A549 (cell line): Measurements from ENCODE around the gene DNAJC18. TPM values are rescaled to one million over a fixed set of nuclear protein-coding genes. Genes with fewer than 3 reads are reported as not detected.
A peak's percentile ranks its signal among the peaks of the same experiment; 100 is the strongest.

Experiments
- ATAC-seq, 2 experiments: fragments of 200-7000 bp in 1 of 2; fragments of >200 bp in 1 of 2; cut with Nextera tagmentation in 1 of 2; cut with Tn5 transposase in 1 of 2; 3 replicates each; pipeline versions ENCODE4 v1.8.0 to v1.9.1; 2018 to 2020; ENCODE audit warnings: mild to moderate bottlenecking in 1 of 2, moderate library complexity in 1 of 2
- CTCF ChIA-PET: fragments of 300-600 bp; sonication (Branson Sonifier 250); formaldehyde crosslinking; extraction: SDS; loops from one replicate; lab custom pipeline; 2021; ENCODE audit warnings: antibody characterized with exemption, inconsistent platforms; lab: Yijun Ruan, JAX
- POLR2A ChIA-PET: fragments of 350-600 bp; formaldehyde crosslinking; extraction: SDS; loops from one replicate; lab custom pipeline; 2021; ENCODE audit warnings: antibody characterized with exemption, inconsistent platforms; lab: Yijun Ruan, JAX
- DNase-seq, 2 experiments: peaks; one replicate each; pipeline versions ENCODE4 v3.0.0 to v3.0.0-alpha.2; 2011 to 2016; ENCODE audit warnings: low read depth in 1 of 2, low spot score in 1 of 2
- FAIRE-seq: peaks from 2 replicates; lab custom pipeline; 2011; peaks lifted over from hg19 to GRCh38; lab: Jason Lieb, UNC
- H3K27ac ChIP-seq, 2 experiments: fragments of >200 bp; sonication (Bioruptor Twin); formaldehyde crosslinking; 3 replicates each; pipeline ENCODE4 v1.5.1; 2016 to 2017
- H3K4me1 ChIP-seq: fragments of >200 bp; sonication (Bioruptor Twin); formaldehyde crosslinking; 3 replicates; pipeline ENCODE4 v1.6.1; 2016
- H3K4me2 ChIP-seq: fragments of >200 bp; sonication (Bioruptor Twin); formaldehyde crosslinking; 3 replicates; pipeline ENCODE4 v1.6.1; 2016
- H3K4me3 ChIP-seq: fragments of >200 bp; sonication (Bioruptor Twin); formaldehyde crosslinking; 3 replicates; pipeline ENCODE4 v1.5.1; 2016
- H3K9me3 ChIP-seq: fragments of >200 bp; sonication (Bioruptor Twin); formaldehyde crosslinking; 3 replicates; pipeline ENCODE4 v1.6.1; 2016
- BHLHE40 ChIP-seq: IDR thresholded peaks from 2 replicates; pipeline ENCODE4 v1.6.1; 2012; ENCODE audit warnings: low read depth, low read length, inconsistent platforms
- CEBPB ChIP-seq, 2 experiments: fragments of >200 bp in 1 of 2; sonication (Bioruptor Twin) in 1 of 2; formaldehyde crosslinking in 1 of 2; IDR thresholded peaks; 2 replicates each; pipeline ENCODE4 v1.6.1; 2012 to 2016
- CHD4 ChIP-seq: fragments of 200-600 bp; sonication (generic); IDR thresholded peaks from 2 replicates; pipeline ENCODE4 v1.6.1; 2016; ENCODE audit warnings: antibody characterized with exemption, mild to moderate bottlenecking, borderline replicate concordance
- EHMT2 ChIP-seq: fragments of 200-600 bp; sonication (generic); IDR thresholded peaks from 2 replicates; pipeline ENCODE4 v1.6.1; 2016; ENCODE audit warnings: antibody characterized with exemption, low read depth, mild to moderate bottlenecking, moderate library complexity
- ELK1 ChIP-seq: fragments of 150-350 bp; IDR thresholded peaks from 2 replicates; pipeline ENCODE4 v1.6.1; 2014; ENCODE audit warnings: low read depth, mild to moderate bottlenecking, low read length
- FOSL2 ChIP-seq, 2 experiments: fragments of 450-650 bp in 1 of 2; fragments of >200 bp in 1 of 2; sonication (Bioruptor Twin) in 1 of 2; formaldehyde crosslinking; IDR thresholded peaks; 2 replicates each; pipeline versions ENCODE4 v1.5.0 to v1.6.1; 2016 to 2020; ENCODE audit warnings: mild to moderate bottlenecking in 1 of 2, moderate library complexity in 1 of 2
- HDAC2 ChIP-seq: fragments of 200-600 bp; sonication (generic); IDR thresholded peaks from 2 replicates; pipeline ENCODE4 v1.6.1; 2016
- HES2 ChIP-seq: fragments of >200 bp; sonication (Bioruptor Twin); formaldehyde crosslinking; IDR thresholded peaks from 2 replicates; pipeline ENCODE4 v1.6.1; 2016
- HOXA7 ChIP-seq: fragments of 250-450 bp; sonication (Bioruptor Pico); IDR thresholded peaks from 2 replicates; pipeline ENCODE4 v1.5.0; 2020; ENCODE audit warnings: mild to moderate bottlenecking, moderate library complexity
- HOXB5 ChIP-seq: fragments of 250-450 bp; sonication (Bioruptor Pico); IDR thresholded peaks from 2 replicates; pipeline ENCODE4 v1.5.0; 2020; ENCODE audit warnings: mild to moderate bottlenecking, moderate library complexity
- NFE2L2 ChIP-seq: fragments of 150-350 bp; conservative IDR thresholded peaks from 2 replicates; pipeline ENCODE4 v1.6.1; 2014; ENCODE audit warnings: low read length
- NR3C1 ChIP-seq: fragments of >200 bp; sonication (Bioruptor Twin); formaldehyde crosslinking; IDR thresholded peaks from 3 replicates; pipeline ENCODE4 v1.6.1; 2017
- POLR2A ChIP-seq: IDR thresholded peaks from 2 replicates; pipeline ENCODE4 v1.6.1; 2012; ENCODE audit warnings: mild to moderate bottlenecking, low read length
- RAD21 ChIP-seq, 2 experiments: fragments of >200 bp in 1 of 2; sonication (Bioruptor Twin) in 1 of 2; formaldehyde crosslinking in 1 of 2; IDR thresholded peaks in 1 of 2; conservative IDR thresholded peaks in 1 of 2; 2 replicates in 1 of 2; 3 replicates in 1 of 2; pipeline ENCODE4 v1.6.1; 2012 to 2018; ENCODE audit warnings: inconsistent platforms in 1 of 2
- SMC3 ChIP-seq: fragments of >200 bp; sonication (Bioruptor Twin); formaldehyde crosslinking; IDR thresholded peaks from 3 replicates; pipeline ENCODE4 v1.6.1; 2018; ENCODE audit warnings: inconsistent platforms
- SREBF2 ChIP-seq: fragments of 450-650 bp; IDR thresholded peaks from 2 replicates; pipeline ENCODE4 v1.6.1; 2014; ENCODE audit warnings: mild to moderate bottlenecking, moderate library complexity
- TFCP2L1 ChIP-seq: fragments of 250-450 bp; sonication (Bioruptor Pico); IDR thresholded peaks from 2 replicates; pipeline ENCODE4 v1.5.0; 2021; ENCODE audit warnings: mild to moderate bottlenecking
- WGBS: methylation state at CpG from one replicate; pipeline ENCODE4 v1.1.6; 2017; ENCODE audit errors: missing lambda C conversion rate; 5-methylcytosine and 5-hydroxymethylcytosine counted together
- polyA plus RNA-seq, 4 experiments: library from polyadenylated mRNA; depleted of rRNA in 3 of 4; stranded (reverse); fragments of >200 nt; fragmentation: RNase III in 1 of 4; extraction: RNeasy Plus Mini Kit Qiagen cat#74134 plus additional on column Dnase treatment in 1 of 4; gene quantifications; 2 replicates in 3 of 4; 3 replicates in 1 of 4; pipeline ENCODE4 v1.2.3, GENCODE V29; 2011 to 2017
- small RNA-seq, 6 experiments: library from RNA; depleted of rRNA; stranded (forward); fragments of <200 nt; gene quantifications; one replicate each; pipeline ENCODE3, GENCODE V24; 2012
- TF ChIP-seq, protein P1 (sequence below): IDR thresholded peaks from 2 replicates; pipeline ENCODE4 v1.6.1; 2012
- TF ChIP-seq, protein P2 (sequence below): IDR thresholded peaks from 2 replicates; pipeline ENCODE4 v1.6.1; 2012

Gene DNAJC18
- polyA plus RNA-seq, 2 of the 4 experiments (the other 2 are of a cell fraction): 5.3 TPM

DNA sequence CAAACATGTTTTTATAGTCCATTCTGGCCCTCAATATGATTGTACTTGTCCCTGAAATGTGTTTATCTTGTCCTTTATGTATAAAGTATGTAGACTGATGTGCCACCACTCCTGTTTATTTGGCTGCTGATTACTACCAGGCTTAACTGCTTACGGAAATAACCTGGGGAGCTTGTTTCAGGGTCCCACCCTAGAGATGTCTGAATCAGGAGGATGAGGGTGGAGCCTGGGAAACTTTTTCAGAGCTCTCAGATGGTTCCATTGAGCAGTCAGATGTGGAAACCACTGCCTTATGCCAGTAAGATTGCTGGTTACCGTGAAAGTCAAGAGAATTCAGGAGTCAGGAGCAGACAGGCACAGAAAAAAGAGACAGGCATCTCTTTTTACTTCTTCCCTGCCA, 75.4 kb downstream of the DNAJC18 start (continued):
- TF ChIP-seq ELK1 (no peak), NR3C1 (no peak), HOXA7 (no peak), HOXB5 (CRISPR knock-in tag) (no peak), CEBPB (IDR thresholded peaks at IDR 0.05) (no peak), HDAC2 (no peak), EHMT2 (no peak)
- TF ChIP-seq, protein P1, sequence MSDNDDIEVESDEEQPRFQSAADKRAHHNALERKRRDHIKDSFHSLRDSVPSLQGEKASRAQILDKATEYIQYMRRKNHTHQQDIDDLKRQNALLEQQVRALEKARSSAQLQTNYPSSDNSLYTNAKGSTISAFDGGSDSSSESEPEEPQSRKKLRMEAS: no peak
- TF ChIP-seq, protein P2, sequence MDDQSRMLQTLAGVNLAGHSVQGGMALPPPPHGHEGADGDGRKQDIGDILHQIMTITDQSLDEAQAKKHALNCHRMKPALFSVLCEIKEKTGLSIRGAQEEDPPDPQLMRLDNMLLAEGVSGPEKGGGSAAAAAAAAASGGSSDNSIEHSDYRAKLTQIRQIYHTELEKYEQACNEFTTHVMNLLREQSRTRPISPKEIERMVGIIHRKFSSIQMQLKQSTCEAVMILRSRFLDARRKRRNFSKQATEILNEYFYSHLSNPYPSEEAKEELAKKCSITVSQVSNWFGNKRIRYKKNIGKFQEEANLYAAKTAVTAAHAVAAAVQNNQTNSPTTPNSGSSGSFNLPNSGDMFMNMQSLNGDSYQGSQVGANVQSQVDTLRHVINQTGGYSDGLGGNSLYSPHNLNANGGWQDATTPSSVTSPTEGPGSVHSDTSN: no peak

GRCh38 chr5:139361835-139362429, 77.4 kb downstream of the DNAJC18 start:
- TF ChIP-seq HES2 (no peak), FOSL2 (IDR thresholded peaks at IDR 0.05) (no peak), FOSL2 (CRISPR knock-in tag; IDR thresholded peaks at IDR 0.05) (peak; percentile 33; the same call in 1 of the 2 replicates)
- TF ChIP-seq, all 56 proteins: peak for 1
- ChIA-PET POLR2A (interaction anchor here (0.7 to 1.3 kb wide), 3 partner anchors 20 to 69 kb away, joined by 3 to 4 read pairs (median 3); partner anchors contain the start of gene MATR3), CTCF (interaction anchor here (2.3 kb wide), 1 partner anchor 60 kb away, joined by 5 read pairs; no protein-coding TSS in a partner anchor)
- DNase-seq (no peak), ATAC-seq (no peak), FAIRE-seq (no peak)
- peaks cover 1% of the 10 kb centered on the region; the same call in 1 of the 3 replicates for H3K4me1 ChIP-seq
- H3K4me3 ChIP-seq: no peak overlapping the region
- no peaks in the 10 kb centered on the region for H3K9me3 ChIP-seq
- 83% methylated on average over 6 of the region's 6 CpGs for WGBS
- H3K27ac ChIP-seq: no peak overlapping the region
- no peak overlapping the region for H3K4me2 ChIP-seq

DNA sequence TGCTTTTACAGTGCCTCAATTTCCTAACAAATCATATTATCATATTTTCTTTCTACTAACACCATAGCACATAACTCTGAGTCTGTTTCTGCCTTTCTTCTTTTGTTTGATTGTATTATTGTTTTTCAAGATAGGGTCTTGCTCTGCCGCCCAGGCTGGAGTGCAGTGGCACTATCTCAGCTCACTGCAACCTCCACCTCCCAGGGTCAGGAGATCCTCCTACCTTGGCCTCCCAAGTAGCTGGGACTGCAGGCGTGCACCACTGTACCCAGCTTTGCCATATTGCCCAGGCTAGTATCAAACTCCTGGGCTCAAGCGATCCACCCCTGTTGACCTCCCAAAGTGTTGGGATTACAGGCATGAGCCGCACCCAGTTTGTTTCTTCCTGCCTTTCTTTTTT, 78.9 kb downstream of the DNAJC18 start:
- FAIRE-seq (no peak), ATAC-seq (no peak), DNase-seq (no peak)
- POLR2A ChIA-PET: interaction anchor here (1.1 kb wide), 1 partner anchor 66 kb away, joined by 3 read pairs; the partner anchor contains the start of gene MATR3
- CTCF ChIA-PET: no interaction called here
- Histone ChIP-seq H3K4me1 (peaks cover 3% of the 10 kb centered on the region; the same call in 1 of the 3 replicates), H3K4me2 (no peak overlapping the region), H3K27ac (no peak overlapping the region), H3K4me3 (no peak overlapping the region), H3K9me3 (no peaks in the 10 kb centered on the region)
- TF ChIP-seq, protein P2: no peak
- TF ChIP-seq RAD21 (conservative IDR thresholded peaks at IDR 0.05 in 1 of 2, IDR thresholded peaks at IDR 0.05 in 1 of 2): no peak
- no peak for TF ChIP-seq BHLHE40
- TF ChIP-seq SMC3: no peak
- TF ChIP-seq TFCP2L1 (CRISPR knock-in tag): no peak
- no peak for TF ChIP-seq POLR2A
- TF ChIP-seq SREBF2: no peak
- no peak for TF ChIP-seq CHD4
- no peak for TF ChIP-seq NFE2L2
- WGBS: 96% methylated on average over 4 of the region's 4 CpGs

Small RNA genes lying within 50 kb of the gene (small RNA-seq; reads per million reads assigned to genes)
- gene RNU5B-4P: 0 reads per million in 6 experiments

Other genes starting within 250 kb of the DNAJC18 start
- 28.5 and 45.5 TPM in 2 replicates for gene SIL1, start 241.2 kb downstream of the DNAJC18 start, polyA plus RNA-seq (2011; rRNA removed)
- gene SIL1, start 241.2 kb downstream of the DNAJC18 start, polyA plus RNA-seq (2017; fragmentation: RNase III; extraction: RNeasy Plus Mini Kit Qiagen cat#74134 plus additional on column Dnase treatment): 23.0 to 31.7 TPM (median 27.6 TPM) in 3 replicates
- gene MATR3, start 145.8 kb downstream of the DNAJC18 start, polyA plus RNA-seq (2011; rRNA removed): 157 and 178 TPM in 2 replicates
- gene MATR3, start 145.8 kb downstream of the DNAJC18 start, polyA plus RNA-seq (2017; fragmentation: RNase III; extraction: RNeasy Plus Mini Kit Qiagen cat#74134 plus additional on column Dnase treatment): 181 to 189 TPM (median 187 TPM) in 3 replicates
- gene PAIP2, start 97.7 kb downstream of the DNAJC18 start, polyA plus RNA-seq (2011; rRNA removed): 91.4 and 128 TPM in 2 replicates
- gene PAIP2, start 97.7 kb downstream of the DNAJC18 start, polyA plus RNA-seq (2017; fragmentation: RNase III; extraction: RNeasy Plus Mini Kit Qiagen cat#74134 plus additional on column Dnase treatment): 95.3 to 109 TPM (median 98.2 TPM) in 3 replicates
- gene SLC23A1, start 56.2 kb downstream of the DNAJC18 start, polyA plus RNA-seq (2011; rRNA removed): 7.7 and 9.5 TPM in 2 replicates
- gene SLC23A1, start 56.2 kb downstream of the DNAJC18 start, polyA plus RNA-seq (2017; fragmentation: RNase III; extraction: RNeasy Plus Mini Kit Qiagen cat#74134 plus additional on column Dnase treatment): 4.0 to 5.1 TPM (median 4.3 TPM) in 3 replicates
- gene MZB1, start 49.6 kb downstream of the DNAJC18 start, polyA plus RNA-seq (2011; rRNA removed): 0.09 TPM in 1 of 2 replicates, not detected in the other
- gene MZB1, start 49.6 kb downstream of the DNAJC18 start, polyA plus RNA-seq (2017; fragmentation: RNase III; extraction: RNeasy Plus Mini Kit Qiagen cat#74134 plus additional on column Dnase treatment): 0.09 to 0.14 TPM in 2 of 3 replicates, not detected in the other
- 0.23 and 0.33 TPM in 2 replicates for gene PROB1, start 44.4 kb downstream of the DNAJC18 start, polyA plus RNA-seq (2011; rRNA removed)
- gene PROB1, start 44.4 kb downstream of the DNAJC18 start, polyA plus RNA-seq (2017; fragmentation: RNase III; extraction: RNeasy Plus Mini Kit Qiagen cat#74134 plus additional on column Dnase treatment): 0.47 to 0.67 TPM (median 0.48 TPM) in 3 replicates
- 4.5 and 5.7 TPM in 2 replicates for gene SPATA24, start 35.4 kb downstream of the DNAJC18 start, polyA plus RNA-seq (2011; rRNA removed)
- 6.9 to 7.5 TPM (median 7.0 TPM) in 3 replicates for gene SPATA24, start 35.4 kb downstream of the DNAJC18 start, polyA plus RNA-seq (2017; fragmentation: RNase III; extraction: RNeasy Plus Mini Kit Qiagen cat#74134 plus additional on column Dnase treatment)
- gene ECSCR, start 23.2 kb upstream of the DNAJC18 start, polyA plus RNA-seq (2011; rRNA removed): not detected in 2 replicates
- not detected in 3 replicates for gene ECSCR, start 23.2 kb upstream of the DNAJC18 start, polyA plus RNA-seq (2017; fragmentation: RNase III; extraction: RNeasy Plus Mini Kit Qiagen cat#74134 plus additional on column Dnase treatment)
- not detected in 2 replicates for gene SMIM33, start 31.5 kb upstream of the DNAJC18 start, polyA plus RNA-seq (2011; rRNA removed)
- not detected in 3 replicates for gene SMIM33, start 31.5 kb upstream of the DNAJC18 start, polyA plus RNA-seq (2017; fragmentation: RNase III; extraction: RNeasy Plus Mini Kit Qiagen cat#74134 plus additional on column Dnase treatment)
- gene STING1, start 43.2 kb upstream of the DNAJC18 start, polyA plus RNA-seq (2011; rRNA removed): 0.57 and 0.72 TPM in 2 replicates
- gene STING1, start 43.2 kb upstream of the DNAJC18 start, polyA plus RNA-seq (2017; fragmentation: RNase III; extraction: RNeasy Plus Mini Kit Qiagen cat#74134 plus additional on column Dnase treatment): 0.61 to 0.92 TPM (median 0.76 TPM) in 3 replicates
- gene UBE2D2, start 121.8 kb upstream of the DNAJC18 start, polyA plus RNA-seq (2011; rRNA removed): 74.8 and 92.9 TPM in 2 replicates
- 114 to 116 TPM (median 115 TPM) in 3 replicates for gene UBE2D2, start 121.8 kb upstream of the DNAJC18 start, polyA plus RNA-seq (2017; fragmentation: RNase III; extraction: RNeasy Plus Mini Kit Qiagen cat#74134 plus additional on column Dnase treatment)
- gene CXXC5, start 208.8 kb upstream of the DNAJC18 start, polyA plus RNA-seq (2011; rRNA removed): 16.7 and 18.1 TPM in 2 replicates
- gene CXXC5, start 208.8 kb upstream of the DNAJC18 start, polyA plus RNA-seq (2017; fragmentation: RNase III; extraction: RNeasy Plus Mini Kit Qiagen cat#74134 plus additional on column Dnase treatment): 22.5 to 32.5 TPM (median 26.1 TPM) in 3 replicates